GM19397 (cell line): ENCODE measurements around the gene CRTAC1.
A peak's percentile ranks its signal among the peaks of the same experiment; 100 is the strongest.

Source experiments
- ATAC-seq: cut with Tn5 transposase; IDR thresholded peaks from one replicate; pipeline ENCODE4 v1.9.1; 2021; ENCODE audit warnings: mild to moderate bottlenecking, moderate library complexity; ENCODE audit not compliant: unreplicated experiment

Gene CRTAC1

DNA sequence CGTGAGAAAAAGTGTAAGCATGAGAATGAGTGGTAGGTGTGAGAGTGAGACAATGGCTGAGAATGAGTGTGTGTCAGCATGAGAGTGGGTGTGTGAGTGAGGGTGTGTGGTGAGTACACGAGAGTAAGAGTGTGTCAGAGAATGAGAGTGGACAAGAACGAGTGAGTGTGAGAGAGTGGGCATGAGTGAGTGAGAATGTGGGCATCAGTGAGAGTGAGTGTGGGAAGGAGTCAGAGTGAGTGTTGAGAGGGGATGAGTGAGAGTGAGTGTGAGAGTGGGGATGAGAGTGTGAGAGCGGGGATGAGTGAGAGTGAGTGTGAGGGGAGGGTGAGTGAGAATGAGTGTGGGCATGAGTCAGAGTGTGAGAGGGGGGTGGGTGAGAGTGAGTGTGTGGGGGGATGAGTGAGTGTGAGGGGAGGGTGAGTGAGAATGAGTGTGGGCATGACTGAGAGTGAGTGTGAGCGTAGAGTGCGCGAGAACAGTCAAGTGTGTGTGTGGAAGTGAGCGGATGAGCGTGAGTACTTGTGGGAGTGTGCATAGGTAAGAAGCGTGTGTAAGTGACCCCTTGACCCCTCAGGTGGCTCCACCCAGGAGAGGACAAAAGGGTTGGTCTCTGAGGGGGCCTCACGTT, 105.0 kb downstream of the CRTAC1 start:
- no peak for ATAC-seq

DNA sequence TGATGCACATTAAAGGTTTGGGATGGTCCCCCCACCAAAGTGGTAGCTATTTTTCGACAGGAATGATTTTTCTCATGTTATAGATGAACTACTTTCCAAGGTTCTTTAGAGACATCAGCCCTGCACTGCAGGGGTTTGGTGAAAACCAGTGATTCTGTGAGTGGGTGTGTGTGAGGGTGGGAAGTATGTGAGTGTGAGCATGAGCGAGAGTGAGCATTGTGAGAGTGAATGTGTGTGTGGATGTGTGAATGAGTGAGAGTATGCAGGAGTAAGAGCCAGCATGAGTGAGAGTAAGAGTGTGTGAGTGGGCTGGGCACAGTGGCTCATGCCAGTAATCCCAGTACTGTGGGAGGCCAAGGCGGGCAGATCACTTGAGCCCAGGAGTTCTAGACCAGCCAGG, 105.7 kb downstream of the CRTAC1 start:
- ATAC-seq, result no peak

DNA sequence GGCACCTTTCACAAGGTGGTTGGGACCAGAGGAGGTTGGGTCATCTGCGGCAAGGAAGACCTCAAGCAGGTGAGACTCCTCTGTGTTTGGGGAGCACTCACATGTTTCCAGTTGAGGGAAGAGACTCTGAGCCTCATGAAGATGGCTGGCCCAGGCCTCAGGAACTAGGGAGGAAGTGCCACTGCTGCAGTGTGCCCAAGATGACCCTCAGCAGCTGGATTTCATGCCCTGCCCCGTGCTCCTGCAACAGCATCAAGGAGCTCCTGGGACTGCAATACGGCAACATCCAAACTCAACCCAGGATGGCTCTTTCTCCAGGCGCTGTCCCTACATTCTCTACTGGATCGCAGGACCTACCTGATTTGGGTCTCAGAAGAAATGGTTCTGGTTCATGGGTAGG, 106.9 kb downstream of the CRTAC1 start:
- no peak for ATAC-seq

DNA sequence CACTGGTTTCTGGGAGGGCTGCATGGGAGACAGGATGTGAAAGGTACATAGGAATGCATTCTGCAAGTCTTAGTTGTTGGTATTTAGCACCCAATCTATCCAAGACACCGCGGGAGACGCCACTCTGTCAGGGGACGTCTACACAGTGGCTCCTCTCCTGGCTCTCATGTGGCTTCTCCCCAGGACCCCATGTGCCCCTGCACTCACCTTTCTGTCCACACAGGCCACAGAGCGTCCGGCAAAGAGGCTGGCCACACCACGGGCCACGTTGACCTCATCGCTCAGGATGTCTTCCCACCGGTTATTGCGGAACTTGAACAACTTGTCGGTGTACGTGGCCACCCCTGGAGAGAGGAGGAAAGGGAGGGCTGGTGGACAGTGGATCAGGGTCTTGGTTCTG, 107.4 kb downstream of the CRTAC1 start:
- no peak for ATAC-seq

DNA sequence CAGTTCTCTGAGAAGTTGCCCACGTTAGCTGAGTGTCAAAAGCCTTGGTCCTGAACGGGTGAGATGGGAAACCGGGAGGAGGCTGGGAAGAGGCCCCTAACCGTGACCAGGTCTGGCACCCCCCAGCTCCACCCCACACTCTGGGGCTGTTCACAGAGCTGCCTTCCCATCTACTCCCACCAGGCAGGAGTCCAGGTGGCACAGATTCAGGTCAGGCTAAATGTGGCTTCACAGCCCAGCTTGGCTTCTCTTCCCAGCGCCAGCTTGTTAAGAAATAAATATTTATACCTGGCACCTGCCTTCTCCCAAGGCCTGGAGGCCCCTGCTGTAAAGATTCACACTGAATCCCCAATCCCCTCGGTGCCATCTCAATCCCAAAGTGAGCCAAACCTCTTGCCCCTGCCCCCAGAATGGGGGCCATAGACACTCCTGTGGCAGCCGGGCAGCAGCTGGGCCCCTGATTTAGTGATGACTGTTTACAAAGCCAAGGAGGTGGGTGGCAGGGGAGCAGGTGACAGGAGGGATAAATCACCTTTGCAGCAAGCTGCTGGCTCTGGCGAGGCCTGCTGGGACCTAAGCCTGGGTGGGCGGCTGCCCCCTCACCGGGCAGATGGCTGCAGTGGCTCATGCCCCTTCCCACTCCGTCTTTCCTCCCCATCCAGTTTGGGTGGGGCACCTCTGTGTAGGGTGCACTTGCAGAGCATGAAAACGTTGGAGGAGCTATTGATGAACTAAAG, 108.2 kb downstream of the CRTAC1 start:
- ATAC-seq, result no peak

DNA sequence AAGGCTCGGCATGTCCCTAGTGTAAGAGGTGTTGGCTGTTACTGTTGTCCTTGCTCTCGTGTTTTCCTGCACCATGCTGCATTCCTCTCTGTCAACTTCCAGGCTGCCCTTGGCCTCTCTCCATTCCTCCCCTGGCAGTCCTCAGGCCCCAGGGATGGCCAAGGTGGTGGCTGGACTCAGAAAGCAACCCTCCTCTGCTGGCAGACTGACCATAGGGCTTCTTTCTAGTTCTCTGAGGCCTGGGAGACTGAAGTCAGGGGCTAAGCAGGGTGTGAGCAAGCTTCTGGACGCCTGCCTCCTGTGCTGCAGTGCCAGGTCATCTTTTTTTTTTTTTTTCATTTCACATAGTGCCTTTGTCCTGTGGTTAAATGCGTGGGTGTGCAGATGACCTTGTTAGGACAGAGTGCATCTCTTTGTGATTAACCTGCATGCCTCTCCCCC, 108.8 kb downstream of the CRTAC1 start:
- no peak for ATAC-seq

DNA sequence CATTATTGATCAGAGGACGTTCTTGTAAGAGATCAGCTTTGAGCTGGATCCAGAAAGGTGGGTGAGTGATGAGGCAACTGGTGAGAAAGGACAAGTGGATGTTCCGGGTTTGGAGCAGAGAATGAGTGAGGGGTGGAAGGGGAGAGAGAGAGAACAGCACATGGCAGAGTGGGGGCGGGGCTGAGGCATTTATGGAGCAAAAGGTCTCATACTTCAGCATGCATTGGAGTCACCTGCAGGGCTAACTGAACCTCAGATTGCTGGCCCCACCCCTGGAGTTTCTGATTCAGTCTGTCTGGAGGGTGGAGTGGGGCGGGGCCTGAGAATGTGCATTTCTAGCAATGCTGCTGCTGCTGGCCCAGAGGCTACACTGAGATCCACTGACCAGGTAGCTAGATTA, 109.6 kb downstream of the CRTAC1 start:
- no peak for ATAC-seq

DNA sequence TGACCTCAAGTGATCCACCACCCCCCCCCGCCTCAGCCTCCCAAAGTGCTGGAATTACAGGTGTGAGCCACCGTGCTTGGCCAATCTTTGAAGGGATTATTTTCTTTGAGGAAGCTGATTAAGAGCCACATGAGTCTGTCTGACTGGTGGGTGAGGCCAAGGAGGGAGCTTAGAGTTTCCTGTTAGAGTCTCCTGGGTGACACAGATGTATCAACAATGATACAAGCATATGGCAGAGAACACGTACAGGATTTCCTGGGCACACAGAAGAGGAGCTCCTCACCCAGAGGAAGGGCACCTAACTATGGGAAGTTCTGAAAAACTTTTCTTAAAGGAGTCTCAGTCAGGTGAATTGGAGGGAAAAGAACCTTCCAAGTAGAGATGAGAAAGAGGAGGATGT, 111.4 kb downstream of the CRTAC1 start:
- ATAC-seq, result no peak

DNA sequence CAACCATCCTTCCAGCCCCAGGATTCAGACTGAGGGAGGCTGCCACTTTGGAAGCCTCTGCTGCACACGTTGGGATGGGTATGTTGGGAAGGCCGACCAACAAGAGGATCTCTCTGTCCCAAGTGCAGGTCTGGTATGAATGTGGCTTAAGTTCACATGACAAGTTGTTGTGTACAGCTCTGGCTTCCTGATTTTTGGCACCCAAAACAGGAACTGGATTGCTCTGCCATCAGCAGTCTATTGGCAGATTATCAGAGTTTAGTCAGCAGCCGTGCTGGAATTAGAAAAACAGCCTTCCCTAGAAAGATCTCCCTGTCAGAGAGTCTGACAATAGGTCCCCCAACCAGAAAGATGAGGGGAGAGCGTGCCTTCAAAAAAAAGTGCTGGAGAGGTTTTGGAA, 113.8 kb downstream of the CRTAC1 start:
- ATAC-seq, result no peak

DNA sequence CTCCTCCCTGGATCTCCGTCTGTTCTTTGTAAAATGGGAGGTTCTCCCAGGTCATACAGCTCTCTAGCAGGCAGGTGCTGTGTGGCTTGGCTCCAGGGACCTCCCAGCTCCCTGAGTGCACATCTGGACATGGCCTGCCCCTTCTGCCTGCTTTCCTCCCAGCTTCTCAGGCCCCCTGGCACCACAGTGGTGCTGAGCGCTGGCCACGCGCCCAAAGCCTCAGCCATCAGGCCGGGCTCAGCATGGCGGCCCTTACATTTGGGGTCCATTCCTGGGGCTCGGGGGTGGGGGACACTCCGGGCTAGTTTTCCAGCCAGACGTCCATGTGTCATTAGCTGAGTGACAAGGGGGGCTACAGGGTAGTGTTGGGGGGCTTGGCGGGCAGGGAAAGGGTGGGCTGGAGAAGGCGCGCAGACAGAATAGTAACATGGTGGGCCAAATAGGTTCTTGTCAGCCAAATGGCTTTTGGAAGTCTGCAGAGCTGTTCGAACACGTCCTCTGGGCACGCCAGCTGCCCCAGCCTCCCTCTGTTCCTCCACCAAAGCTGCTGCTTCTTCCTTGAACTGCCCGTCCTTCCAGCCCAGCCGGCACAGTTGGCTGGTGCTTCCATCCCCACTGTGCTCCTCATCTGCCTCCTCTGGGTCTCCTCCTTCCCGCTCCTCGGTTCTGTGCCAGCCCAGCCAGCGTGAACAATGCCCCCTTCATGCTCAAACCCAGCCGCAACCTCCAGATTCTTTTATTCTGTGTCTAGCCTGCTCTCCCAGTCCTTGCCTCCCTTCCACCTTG, 114.9 kb downstream of the CRTAC1 start:
- no peak for ATAC-seq

DNA sequence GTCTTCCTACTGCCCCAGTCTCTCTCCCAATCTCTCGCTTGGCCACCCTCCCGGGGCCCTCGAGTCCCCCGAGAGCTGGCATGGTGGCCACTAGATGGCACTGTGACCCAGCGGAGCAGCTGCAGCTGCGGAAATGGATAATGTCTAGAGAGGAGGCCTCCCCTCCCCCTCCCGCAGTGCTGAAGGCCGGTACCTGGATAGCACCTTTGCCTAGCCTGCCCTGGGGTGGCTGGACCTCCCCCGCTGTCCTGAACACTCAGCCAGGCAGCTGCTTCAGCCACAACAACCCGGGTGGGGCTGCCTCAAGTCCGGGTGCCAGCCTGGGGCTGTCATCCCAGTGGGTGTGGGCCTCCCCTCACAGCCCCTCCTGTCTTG, 115.6 kb downstream of the CRTAC1 start:
- ATAC-seq, result peak; percentile 72

DNA sequence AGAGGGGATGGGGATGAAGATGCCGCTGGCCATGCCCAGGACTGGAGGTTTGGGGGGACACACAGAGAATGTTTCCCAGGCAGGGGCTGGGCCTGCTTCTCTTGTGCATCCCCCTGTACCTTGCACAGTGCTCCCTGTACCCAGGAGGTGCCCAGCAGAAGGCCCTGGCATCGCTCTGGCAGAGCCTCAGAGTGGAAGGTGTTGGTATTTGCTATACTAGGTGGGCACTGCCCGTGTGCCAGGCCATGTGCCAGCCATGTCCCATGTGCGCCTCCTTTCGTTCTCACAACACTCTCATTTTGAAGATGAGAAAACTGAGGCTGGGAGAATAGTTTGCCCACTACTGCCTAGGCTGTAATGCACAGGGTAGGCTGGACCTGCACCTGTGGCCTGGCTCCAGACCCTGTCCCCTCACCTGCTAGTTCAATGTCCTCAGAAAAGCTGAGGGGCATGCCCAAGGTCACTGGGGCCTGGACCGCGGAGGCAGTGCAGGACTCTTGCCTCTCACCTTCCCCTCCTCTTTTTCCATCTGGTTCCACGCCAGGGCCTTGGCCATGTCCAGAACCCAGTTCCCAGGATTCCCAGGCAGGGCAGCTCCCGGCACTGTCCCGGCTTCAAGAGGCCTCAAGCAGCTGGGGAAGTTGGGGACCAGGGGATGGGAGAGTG, 116.1 kb downstream of the CRTAC1 start:
- ATAC-seq, result no peak

DNA sequence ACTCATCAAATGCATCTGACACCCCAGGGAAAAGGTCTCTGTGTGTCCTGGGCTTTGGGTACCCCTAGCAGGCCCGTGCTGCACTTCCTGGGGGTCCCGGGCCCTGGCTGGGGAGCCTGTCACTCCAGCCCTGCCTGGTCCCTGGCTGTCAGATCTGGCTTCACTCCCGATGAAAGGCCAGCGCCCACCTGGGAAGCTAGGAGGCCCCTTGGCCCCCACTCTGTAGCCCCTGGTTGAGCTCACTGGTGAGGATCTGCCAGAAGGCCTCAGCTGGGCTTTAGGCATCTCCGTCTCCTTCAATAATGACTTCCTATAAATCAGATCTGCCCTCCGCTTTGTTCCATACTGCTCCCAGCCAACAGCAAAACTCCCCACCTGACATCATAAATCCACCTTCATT, 116.8 kb downstream of the CRTAC1 start:
- ATAC-seq, result no peak

DNA sequence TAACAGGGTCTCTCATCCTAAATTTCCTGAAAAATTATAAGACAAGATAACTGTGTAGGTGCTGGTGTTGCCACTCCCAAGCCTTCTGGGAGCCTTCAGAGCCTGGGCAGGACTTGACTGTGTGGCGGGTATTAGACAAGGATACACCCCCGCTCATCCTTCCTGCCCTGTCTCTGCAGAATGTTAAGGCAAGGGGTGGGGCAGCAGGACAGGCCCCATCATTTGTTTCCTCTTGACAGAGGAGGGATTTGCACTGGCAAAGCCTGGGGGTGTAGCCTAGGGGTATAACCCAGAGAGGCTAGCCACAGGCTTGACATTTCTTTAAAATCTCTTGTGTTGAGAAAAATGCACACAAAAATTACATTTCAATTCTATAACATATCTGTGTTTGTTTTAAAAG, 117.2 kb downstream of the CRTAC1 start:
- no peak for ATAC-seq

DNA sequence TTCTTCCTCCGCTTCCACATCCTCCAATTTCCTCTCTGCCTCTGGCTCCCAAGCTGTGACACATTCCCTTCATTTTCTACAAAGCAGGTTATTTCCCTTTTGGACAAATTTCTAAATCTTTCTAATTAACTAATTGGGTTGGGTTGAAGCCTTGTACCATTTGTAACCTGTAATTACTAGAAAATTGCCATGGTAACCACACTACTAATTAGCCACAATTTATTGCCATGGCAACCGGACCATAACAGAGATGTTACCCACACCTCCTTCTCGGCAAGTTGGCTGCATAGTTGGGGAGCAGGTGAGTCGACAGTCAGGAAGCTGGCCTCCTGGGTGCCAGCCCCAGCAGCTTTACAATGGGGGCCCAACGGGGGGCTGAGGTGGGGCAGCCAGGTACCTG, 119.2 kb downstream of the CRTAC1 start:
- no peak for ATAC-seq

DNA sequence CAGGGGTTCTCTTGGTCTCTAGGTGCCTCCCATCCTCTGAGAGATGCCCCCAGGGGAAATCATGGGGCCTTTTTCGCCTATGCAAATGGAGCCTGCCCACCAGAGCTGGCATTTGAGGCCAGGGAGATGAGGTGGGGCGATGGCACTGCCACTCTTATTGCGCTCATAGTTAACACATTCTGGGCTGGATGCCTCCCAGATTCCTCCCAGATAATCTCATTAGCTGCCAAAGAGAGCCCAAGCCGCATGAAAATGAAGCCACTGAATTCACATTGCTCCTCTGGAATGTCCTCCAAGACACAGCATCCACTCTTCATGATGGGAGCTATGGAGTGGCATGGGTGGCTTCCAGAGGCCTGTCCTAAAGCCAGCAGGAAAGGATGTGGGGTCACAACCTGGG, 119.8 kb downstream of the CRTAC1 start:
- no peak for ATAC-seq

DNA sequence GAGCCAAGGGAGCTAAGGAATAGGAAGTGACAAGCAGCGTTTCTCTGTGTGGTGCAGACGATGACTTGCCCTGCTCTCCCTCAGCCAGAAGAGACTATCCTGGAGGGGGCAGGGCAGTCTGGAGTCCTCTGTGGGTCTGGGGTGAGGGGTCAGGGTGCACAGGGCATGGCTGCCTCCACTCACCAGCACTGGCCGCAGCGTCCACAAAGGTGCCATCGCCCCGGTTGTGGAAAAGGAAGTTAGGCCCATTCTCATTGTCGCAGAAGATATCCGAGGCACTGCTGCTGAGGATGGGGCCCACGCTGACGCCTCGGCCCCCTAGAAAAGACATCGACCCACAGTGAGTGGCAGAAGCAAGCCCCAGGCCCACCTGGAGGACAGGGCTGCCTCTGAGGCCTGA, 122.6 kb downstream of the CRTAC1 start:
- ATAC-seq, result no peak

DNA sequence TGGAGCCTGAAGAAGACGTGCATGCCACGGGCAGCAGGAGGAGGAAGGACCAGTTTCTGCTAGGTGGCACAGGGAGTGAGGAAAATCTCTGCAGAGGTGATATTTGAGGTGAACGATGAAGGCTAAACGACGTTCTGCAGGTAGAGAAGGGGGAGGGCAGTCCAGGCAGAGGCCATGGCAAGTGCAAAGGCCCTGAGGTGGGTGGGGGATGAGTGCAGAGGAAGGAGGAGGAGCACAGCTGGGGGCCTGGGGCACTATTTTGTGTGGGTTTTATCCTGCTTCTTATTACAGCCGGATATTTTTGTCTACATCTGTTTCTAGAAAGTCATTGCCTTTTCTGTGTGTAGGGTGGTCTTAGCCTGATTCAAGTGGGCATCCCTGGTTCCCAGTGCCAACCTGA, 123.2 kb downstream of the CRTAC1 start:
- ATAC-seq, result no peak

DNA sequence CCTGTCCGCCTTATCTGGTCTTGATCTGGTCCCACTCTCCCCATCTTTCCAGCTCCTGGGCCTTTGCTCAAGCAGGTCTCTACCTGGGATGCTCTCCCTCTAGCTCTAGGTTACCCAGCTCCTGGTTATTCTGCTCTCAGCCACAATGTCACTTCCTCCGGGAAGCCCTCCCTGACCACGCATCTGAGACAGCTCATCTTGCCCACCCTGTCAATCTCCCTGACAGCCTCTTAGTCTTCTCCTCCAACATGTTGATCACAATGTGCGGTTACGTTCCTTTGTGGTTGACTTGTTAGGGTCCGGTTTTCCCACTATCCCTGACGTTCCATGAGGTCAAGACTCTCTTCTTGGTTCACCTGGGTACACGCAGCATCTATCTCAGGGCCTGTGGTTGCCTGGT, 125.1 kb downstream of the CRTAC1 start:
- ATAC-seq, result no peak

DNA sequence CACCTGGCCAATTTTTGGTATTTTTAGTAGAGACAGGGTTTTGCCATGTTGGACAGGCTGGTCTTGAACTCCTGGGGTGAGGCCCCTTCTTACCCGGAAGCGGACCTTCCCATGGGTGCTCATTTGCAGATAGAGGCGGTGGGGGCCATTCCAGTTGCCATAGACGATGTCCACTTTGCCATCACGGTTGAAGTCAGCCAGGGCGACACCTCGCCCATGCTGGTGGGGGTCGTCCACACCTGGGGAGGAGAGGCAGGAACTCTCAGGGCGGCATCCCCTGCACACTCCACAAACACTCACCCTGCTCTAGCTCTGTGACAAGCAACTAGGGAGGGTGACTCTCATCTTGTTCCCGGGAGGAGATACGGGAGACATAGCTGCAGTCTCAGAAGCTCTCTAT, 125.8 kb downstream of the CRTAC1 start:
- no peak for ATAC-seq

DNA sequence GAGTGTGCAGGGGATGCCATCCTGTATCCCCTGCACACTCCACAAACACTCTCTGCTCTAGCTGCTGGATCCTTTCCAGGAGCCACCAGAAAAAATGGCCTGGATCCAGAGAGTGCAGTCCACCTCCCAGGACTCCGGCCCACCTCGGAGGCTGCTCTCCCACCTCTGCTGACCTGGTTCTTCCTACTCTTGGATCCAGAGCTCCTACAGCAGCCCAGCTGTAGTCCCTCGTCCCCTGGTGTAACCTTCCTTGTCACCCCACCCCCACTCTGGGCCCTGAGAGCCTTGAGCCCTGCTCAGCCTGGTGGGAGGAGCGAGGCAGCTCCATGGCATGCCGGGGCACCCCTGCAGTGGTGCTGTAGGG, 126.4 kb downstream of the CRTAC1 start:
- no peak for ATAC-seq
